SHP77 treated with DMSO at 0.1 percent for 48 hours (cell line): ENCODE measurements around the gene CHURC1.
A peak's percentile ranks its signal among the peaks of the same experiment; 100 is the strongest.

ENCODE experiments used
- DNase-seq: peaks from one replicate; lab custom pipeline; 2025; lab: John Stamatoyannopoulos, UW

Gene CHURC1

DNA sequence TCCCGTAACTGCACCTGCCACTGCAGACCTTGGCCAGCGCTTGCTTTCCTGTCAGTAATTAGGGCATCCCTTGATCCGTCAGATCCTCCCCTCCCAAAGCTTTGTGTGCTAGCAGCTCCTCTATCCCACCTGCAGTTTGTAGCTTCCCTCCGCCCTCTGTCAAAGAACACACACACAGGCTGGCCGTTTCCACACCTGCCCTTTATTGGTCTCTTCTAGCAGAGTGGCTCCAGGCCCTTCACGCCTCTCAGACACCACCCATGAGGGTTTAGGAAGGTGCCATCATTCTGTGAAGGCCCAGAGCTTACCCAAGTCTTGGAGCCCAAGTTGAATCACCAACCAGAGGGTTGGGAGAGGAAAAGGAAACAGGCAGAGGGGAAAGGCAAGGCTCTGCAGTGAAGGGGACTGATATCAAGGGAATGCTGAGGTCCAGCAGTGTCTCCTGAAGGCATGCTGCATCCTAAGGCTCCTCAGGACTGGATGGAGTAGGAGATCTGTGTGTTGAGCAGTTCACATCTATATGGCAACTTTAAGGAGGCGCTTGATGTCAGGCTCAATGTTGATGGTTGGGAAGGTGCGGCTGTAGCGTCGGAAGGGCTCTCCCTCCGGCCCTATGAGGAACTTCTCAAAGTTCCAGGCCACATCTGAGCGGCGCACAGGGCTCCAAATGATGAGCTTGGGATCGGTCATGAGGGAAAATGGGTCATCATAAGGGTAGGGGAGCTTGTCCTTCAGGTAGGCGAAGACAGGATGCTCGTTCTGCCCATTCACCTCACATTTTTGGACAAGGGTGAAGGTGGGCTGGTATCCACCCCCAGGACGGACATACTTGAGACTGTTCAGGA is 24.9 kb downstream of the CHURC1 start:
- DNase-seq, result peak; percentile 80

DNA sequence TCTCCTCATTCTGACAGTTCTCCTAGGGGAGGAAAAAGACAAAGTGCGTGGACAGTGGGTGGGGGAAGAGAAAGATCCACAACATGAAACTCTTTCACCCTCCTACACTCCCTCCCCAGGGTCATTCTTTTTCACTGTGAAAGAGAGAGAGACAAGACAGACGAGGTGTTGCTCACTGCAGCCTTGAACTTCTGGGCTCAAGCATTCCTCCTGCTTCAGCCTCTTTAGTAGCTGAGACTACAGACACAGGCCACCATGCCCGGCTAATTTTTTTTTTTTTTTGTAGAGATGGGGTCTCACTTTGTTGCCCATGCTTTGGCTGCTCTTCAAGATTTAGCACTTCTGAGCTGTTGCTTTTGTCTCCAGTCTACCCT is 25.5 kb downstream of the CHURC1 start:
- DNase-seq, result no peak

GRCh38 chr14:64940336-64940910 is 26.2 kb downstream of the CHURC1 start:
- DNase-seq, result no peak

DNA sequence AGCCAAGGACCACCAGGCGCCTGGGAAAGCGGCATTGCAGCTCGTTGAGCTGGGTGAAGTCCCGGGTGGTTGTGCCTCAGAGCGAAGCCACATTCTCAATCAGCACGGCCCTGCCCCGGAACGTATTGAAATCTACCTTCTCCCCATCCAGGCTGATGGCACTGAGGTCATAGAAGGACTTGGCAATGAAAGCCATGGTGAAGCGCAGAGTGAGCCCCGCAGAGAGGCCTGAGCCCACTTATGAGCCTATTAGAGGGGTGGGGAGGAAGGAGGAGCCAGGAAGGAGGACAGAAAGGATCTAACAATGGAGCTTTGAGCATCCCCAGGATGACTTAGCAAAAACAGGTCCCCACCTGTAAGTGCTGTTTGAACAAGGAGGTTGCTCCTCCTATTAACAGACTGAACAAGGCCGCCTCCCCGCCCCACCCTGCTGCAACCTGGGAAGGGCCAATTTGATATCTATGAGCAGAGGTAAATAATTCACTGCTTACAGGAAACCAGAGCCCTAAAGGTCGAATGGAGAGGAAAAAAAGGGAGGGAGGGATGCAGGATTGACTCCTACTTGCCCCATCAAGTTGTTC is 28.4 kb downstream of the CHURC1 start, which contains the start of gene GPX2:
TSS of gene GPX2 (minus strand) at position 215 of the 581 bp plus-strand sequence. CDS start at position 196, 19 bp downstream.
- DNase-seq, result peak; percentile 91

GRCh38 chr14:64943556-64943955 is 29.3 kb downstream of the CHURC1 start:
- DNase-seq, result no peak

- no peak for DNase-seq
These were observed 29.8 kb downstream of the CHURC1 start for GRCh38 chr14:64944041-64944440.

DNA sequence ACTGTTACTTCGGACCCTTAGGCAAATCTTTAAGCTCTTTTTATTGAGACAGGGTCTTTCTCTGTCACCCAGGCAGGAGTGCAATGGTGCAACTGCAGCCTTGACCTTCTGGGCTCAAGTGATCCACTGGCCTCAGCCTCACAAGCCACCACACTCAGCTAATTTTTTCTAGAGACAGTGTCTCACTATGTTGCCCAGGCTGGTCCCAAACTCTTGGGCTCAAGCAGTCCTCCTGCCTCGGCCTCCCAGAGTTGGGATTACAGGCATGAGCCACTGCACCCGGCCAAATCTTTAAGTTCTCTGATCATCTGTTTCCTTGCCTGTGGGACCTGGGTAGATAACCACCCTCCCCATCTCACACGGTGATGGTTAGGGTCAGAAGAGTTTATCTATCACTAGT is 30.6 kb downstream of the CHURC1 start:
- DNase-seq, result no peak

DNA sequence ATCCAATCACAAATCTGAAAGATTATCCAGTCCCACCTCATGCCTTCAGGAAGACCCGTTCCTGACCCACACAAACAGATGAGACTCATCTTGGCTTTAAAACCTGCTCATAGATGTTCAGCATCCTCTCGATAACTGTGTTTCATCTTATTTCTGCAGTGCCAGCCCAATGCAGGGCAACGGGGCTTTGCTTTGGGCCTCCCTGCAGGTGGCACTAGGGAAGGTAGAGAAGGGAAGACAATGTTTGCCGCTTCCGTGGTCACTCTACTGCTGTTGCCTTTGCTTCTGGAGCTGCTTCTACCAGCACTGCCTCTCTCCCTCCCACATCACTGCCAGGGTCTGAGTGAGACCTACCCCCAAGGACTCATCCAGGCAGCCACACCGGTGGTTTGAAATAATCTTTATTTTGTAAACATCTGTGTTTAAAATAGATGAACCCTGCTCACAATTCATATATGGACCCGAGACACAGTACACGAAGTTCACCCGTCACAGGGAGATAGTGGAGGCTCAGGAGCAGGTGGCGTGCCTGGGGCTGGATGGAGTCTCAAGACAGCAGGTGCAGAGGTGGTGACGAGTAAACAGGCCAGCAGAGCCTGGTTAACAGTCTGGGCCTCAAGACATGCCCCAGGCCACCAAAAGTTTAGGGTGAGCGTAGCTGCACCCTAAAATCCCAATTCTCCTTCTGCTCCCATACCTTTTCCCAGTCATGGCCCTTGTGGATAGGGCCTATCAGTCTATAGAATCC is 31.4 kb downstream of the CHURC1 start:
- DNase-seq, result no peak

- DNase-seq, result no peak
These were observed 32.2 kb downstream of the CHURC1 start for GRCh38 chr14:64946310-64947045.

- DNase-seq, result no peak
These were observed 33.7 kb downstream of the CHURC1 start for GRCh38 chr14:64947710-64948611.

- no peak for DNase-seq
These were observed 34.5 kb downstream of the CHURC1 start for GRCh38 chr14:64948612-64949210.

GRCh38 chr14:64950889-64951288 is 36.6 kb downstream of the CHURC1 start:
- DNase-seq, result no peak

DNA sequence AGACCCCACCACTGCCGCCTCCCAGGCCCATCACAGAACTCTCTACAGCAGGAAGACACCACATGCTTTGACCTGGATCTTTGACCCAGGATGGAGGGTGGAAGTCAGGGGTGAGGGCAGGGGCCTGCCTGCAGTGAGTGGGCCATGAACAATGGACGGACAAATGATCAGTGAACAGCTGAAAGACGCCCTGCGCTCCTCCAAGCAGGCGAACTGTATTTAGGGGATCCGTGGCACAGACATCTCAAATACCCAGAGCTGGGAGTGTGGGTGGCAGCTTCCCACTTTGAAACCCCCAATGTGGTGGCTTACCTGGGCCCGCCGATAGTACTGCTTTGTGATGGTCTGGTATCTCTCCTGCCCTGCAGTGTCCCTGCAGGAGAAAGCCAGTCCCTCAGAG is 37.0 kb downstream of the CHURC1 start:
- no peak for DNase-seq

- DNase-seq, result no peak
These were observed 37.5 kb downstream of the CHURC1 start for GRCh38 chr14:64951724-64952123.

- DNase-seq, result no peak
These were observed 38.5 kb downstream of the CHURC1 start for GRCh38 chr14:64952598-64953309.

DNA sequence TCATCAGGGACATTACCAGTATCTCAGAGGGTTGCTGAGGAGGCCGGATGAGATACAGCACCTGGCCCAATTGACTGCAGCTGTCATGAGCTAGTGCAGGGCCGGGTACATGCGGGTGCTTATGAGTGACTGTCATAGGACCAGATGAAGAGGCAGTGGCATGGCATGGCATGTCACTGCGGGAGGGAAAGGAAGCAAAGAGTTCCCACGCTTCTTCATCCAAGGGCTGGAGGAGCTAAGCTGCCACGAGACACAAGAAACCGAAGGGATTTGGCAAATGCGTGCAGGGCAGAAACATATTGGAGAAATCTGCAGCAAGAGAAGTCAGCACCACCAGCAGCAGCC is 39.0 kb downstream of the CHURC1 start:
- no peak for DNase-seq

DNA sequence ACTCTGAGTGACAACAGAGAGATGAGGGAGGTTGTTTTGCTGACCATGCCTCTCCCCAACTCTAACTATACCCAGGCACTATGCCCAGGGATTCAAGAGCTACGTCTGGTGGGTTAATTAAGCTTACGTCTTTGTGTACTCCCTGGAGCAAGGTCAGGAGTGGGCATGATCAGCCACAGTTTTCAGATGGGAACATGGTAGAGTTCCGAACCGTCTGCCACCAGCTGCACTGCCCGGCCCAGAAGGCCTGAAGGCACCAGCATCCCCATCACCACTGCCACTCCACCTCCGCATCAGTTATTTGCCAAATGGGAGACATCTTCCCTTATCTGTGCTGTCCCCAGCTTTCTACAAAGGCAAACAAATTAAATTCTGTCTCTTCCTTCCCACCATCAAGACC is 39.4 kb downstream of the CHURC1 start:
- DNase-seq, result no peak

DNA sequence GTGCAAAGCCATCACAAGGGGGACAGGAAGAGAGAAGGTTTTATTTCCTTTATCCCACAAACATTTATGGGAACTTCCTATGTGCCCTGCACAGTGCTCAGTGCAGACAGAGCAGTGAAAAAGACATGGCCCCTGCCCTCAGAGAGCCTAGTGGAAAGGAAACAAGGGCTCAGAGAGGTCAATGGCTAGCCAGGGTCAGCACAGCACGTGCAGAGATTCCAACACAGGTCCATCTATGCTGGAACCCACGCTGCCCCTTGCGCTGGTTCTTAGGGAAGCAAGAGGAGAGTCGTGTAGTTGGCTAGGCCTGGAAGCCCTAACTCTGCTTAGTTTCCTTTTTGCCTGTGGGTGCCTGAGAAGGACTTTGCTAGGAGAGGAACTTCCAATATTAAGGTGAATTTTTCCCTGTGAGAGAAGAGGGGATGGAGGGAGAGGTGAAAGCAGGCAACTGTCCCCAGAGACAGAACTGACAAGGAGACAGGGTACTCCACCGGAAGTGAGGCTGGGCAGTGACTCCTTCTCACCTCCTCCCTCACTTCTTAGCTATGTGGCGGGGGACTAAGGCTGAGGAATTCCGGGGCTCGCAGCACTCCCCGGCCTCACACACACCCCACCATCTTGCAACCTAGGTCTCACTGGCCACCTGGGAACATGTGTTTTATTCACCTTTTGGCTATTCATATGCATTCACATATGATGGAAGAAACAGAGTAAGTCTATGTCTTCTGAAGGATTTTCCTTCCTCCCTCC is 40.4 kb downstream of the CHURC1 start:
- no peak for DNase-seq

GRCh38 chr14:64955297-64955696 is 41.0 kb downstream of the CHURC1 start:
- DNase-seq, result peak; percentile 29
